GM18502 (cell line): ENCODE measurements around the gene CENPV.
A peak's percentile ranks its signal among the peaks of the same experiment; 100 is the strongest.
"Not testable (repeated sequence)": the region's sequence is repeated elsewhere in the genome, so short reads cannot be mapped to it uniquely, and the experiment has no call there.

Source experiments
- ATAC-seq: cut with Tn5 transposase; IDR thresholded peaks from one replicate; pipeline ENCODE4 v1.9.1; 2021; ENCODE audit warnings: mild to moderate bottlenecking; ENCODE audit not compliant: unreplicated experiment, poor library complexity

CENPV gene

DNA sequence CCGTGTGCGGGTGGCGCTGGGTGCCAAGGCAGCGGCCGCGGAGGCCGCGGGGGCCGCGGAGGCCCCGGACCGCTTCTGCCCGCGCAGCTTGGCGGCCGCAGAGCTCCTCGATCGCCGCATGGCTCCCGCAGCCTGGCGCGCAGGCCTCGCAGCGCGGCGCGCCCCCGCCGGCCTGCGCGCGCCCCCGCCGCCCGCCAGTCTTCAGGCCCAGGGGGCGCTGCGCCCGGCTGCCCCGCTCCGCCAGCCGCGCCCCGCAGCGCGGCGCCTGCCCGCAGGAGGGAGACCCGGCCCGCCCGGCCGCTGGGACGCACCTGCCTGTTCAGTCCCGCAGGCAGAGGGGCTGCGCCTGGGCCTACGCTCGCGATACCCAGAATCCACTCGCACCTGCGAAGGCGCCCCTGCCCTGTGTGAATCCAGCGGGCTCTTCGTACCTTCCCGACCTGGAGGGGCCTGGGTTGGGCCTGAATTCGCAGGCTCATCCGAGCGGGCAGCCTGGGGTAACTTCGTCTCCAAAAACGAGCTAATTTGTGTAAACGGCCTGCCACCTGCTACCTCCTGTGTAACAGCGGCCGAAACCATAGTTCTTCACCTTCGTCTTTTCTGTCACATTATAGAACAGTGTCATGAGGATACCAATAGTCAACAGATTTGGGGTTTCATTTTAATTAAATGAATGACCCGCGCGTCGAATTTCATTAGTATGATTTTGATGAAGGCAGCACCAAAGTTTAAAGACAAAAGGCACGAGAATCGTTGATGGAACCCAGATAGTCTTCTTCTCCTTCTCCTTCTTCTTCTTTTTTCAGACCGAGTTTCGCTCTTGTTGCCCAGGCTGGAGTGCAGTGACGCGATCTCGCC is at the start of gene CENPV:
Gene CENPV (minus strand): TSS at position 153 of the 858 bp plus-strand sequence. CDS start 33 bp downstream, at position 120.
- ATAC-seq = peak; percentile 69

DNA sequence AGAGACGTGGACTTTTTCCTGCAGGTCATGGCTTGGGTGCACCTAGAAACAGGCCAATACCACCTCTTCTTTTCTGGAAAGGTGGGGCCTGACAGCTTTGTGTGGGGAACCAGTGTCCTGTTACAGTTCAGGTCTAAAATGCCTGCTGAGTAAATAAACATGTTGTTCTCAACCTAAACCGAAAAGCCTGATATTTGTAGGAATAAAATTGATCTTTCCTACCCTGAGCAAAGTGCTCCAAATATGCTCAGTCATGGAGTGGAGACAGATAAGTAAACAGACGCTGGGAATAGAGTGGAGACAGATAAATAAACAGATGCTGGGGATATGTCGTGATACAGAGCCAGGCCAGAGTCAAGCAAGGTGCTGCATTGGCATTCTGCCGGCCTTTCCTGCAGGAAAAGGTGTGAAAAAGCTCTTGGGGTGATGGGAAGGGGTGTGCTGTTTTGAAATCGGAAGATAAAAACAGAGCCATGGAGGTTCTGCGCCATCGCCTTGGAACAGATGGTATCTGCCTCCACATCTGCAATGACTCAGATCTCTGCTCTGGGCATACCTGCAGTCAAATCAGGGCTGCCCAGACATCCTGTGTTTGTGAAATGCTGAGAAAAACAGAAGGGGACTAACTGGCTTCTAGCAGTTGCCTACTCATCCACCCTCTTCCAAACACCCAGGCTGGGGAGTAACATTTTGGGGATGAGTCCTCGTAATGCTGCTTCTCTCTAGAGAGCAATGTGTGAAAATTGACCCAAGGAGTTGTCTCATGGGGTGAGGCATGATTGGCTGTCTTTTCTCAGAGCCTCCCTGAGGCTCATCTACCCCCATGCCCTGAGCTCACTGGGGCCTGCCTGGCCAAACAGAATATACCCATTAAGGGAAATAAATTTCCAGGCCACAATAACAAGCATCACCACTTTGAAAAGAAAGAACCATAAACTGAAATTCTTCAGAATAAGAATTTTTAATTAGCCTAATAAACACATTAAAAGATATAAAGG is 45.3 kb upstream of the CENPV start:
- ATAC-seq = peak; percentile 84

- not testable (repeated sequence) for ATAC-seq
Observed at GRCh38 chr17:16396693-16397092, 43.4 kb upstream of the CENPV start.

DNA sequence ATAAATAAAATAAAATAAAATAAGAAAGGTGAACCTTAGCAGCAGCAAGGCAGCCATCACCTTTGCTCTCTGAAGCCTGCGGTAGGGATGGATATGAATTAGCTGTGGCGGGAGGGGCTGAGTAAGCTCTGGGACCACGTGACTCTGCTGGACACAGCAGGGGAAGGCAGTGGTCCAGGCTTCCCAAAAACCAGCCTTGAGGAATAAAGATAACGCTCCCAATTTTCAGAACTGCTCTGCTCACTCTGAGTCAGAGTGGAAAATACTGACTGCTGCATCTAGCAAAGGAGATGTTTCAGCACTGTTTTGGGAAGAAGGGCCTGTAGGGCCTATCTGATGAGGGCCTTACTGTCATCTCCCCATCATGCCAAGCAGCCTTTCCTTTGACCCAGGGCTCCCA is 42.6 kb upstream of the CENPV start:
- ATAC-seq = not testable (repeated sequence)

DNA sequence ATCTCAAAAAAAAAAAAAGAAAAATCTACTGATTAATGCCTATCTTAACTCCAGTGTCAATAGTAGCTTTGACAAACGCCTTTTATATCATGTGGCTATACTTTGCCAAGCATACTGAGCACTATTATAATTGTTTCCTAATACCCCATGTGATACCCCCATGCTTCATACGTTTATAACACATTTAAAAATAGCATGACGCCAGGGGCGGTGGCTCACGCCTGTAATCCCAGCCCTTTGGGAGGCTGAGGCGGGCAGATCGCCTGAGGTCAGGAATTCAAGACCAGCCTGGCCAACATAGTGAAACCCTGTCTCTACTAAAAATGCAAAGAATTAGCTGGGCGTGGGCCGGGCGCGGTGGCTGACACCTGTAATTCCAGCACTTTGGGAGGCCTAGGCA is 39.2 kb upstream of the CENPV start:
- ATAC-seq = not testable (repeated sequence)

DNA sequence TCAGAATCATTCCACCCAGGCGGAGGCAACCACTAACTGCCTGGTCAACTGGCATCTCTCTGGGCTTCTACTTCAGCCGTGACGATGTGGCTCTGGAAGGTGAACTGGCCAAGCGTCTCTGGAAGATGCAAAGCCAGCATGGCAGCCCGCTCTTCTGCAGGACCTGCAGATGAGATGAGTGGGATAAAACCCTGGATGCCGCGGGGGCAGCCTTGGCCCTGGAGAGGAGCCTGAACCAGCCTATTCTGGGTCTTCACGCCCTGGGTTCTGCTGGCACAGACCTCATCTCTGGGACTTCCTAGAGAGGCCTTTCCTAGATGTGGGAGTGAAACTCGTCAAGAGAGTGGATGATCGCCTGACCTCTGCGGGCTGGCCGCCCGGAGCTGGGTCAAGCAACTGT is 38.2 kb upstream of the CENPV start:
- ATAC-seq = no peak

GRCh38 chr17:16386126-16386507 is 32.8 kb upstream of the CENPV start:
- ATAC-seq = not testable (repeated sequence)

DNA sequence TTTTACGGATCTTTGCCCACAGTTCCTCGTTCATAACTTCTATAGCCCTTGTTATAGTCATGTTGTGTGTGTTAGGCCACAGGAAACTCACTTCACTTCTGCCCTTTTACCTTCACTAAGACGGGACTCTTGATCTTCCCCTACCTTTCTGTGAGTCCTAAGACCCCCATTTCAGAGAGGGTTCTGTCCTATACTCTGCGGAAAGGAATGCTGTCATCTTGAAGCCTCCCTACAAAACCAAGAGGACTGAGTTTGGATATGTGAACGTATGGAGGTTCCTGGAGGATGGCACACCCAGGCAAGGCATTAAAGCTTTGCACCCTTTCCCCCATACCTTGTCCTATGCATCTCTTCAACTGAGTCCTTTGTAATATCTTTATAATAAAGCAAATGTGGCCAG is 31.3 kb upstream of the CENPV start:
- no peak for ATAC-seq

GRCh38 chr17:16383772-16384287 is 30.6 kb upstream of the CENPV start:
- ATAC-seq = no peak

DNA sequence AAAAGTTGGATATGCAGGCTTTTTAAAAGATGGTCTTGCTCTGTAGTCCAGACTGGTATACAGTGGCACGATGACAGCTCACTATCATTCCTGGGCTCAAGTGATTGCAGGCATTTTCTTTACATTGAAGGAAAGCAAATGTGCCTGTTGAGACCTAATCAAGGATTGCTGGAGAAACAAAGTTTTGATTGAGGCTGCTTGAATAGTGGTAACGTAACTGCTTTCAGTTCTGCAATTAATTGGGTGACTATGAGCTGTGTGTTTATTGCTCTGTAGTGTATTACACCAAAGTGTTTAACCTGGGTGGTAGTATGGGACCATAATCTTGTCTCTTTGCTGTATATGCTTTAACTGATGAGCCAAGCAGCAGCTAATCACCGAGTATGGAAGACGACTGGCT is 29.9 kb upstream of the CENPV start:
- no peak for ATAC-seq

GRCh38 chr17:16381496-16381820 is 28.2 kb upstream of the CENPV start:
- no peak for ATAC-seq

- ATAC-seq = peak; percentile 95
Observed at GRCh38 chr17:16380640-16381495, 27.6 kb upstream of the CENPV start, which contains the start of gene UBB. TSS of gene UBB (plus strand) at chr17:16381091. CDS start at chr17:16381908, 817 bp downstream.

DNA sequence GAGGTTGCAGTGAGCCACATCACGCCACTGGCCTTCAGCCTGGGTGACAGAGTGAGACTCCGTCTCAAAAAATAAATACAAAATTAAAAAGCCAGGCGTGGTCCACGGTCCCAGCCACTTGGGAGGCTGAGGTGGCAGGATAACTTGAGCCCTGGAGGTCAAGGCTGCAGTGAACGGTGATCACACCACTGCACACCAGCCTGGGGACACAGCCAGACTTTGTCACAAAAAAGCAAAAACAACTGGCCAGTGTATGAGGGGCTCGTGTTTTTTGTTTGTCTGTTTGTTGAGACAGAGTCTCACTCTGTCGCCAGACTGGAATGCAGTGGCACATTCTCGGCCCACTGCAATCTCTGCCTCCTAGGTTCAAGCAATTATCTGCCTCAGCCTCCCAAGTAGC is 26.4 kb upstream of the CENPV start:
- ATAC-seq = no peak

DNA sequence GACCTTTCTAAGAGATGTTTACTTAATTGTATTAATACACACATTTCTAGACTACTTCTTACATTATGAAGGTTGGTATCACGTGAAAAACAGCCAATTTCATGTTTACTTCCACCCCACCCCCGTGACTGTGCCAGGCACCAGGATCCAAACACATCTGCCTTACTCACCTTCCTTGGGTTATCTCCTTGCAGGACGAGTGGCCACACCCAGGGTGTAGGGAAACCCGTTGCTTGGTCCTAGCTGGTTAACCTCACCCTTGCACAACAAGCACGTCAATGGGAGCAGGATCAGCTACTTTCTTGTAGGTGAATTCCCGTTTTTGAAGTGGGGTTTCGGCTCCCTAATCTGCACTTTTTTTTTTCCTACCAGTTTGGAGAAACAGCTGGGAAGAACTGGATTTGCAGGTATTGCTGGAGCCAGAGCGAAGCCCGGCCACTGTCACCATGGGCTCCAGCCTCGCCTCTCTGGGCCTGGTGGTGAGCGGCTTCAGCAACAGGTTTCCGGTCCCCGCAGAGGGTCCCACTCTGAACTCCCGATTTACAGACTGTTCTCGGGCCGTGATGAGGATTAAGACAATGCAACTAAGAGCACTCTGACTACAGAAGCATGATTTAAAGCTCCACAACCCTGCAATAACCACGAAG is 25.5 kb upstream of the CENPV start:
- ATAC-seq = no peak

DNA sequence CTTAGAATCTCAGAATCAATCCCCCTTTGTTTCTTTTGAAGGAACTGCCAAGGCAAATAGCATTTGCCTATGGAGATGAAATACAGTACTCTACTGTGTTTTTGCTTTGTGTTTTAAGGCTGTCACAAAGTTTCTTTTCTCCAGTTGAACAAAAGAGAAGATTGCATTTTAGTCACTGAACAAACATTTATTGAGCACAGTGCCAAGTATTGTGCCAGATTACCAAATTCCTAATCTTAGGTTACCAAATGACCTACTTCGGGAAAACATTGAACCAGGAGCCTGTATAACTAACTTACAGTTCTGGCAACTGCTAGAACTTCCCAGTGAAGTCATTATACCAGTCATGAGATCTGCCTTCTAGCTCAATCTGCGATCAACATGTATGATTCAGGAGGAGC is 24.7 kb upstream of the CENPV start:
- ATAC-seq = no peak

DNA sequence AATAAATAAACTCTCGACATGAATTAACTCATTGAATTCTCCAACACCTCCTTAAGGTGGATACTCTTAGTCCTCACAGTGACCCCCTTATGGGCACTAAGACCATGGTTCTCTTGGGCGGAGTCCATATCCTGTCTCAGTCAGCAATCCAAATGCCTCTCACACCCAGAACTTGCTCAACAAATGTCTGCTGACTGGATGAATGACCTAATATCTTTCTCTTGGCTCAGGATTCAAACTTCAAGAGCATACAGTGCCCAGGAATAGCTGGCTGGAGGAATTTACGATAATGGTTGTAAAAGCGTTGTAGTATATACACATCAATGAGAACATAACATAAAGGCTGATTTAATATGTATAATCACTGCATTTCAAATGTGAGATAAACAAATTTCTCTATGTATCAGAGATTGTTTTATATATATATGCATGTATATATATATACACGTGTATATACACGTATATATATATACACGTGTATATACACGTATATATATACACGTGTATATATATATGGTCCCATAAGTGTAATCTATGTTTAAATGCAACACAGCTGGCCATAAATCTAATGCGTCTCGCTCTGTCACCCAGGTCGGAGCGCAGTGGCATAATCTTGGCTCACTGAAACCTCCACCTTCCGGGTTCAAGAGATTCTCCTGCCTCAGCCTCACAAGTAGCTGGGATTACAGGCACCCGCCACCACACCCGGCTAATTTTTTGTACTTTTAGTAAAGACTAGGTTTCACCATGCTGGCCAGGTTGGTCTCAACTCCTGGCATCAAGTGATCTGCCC is 21.1 kb upstream of the CENPV start:
- ATAC-seq = no peak

GRCh38 chr17:16371742-16372141 is 18.5 kb upstream of the CENPV start:
- no peak for ATAC-seq

- ATAC-seq = no peak
Observed at GRCh38 chr17:16364625-16365024, 11.4 kb upstream of the CENPV start.
